ENCODE data around the gene LIF. TPM values are rescaled to one million over a fixed set of nuclear protein-coding genes. Genes with fewer than 3 reads are reported as not detected.

LIF gene
- total and polyA plus RNA-seq, 2 of the 4 experiments (the other 2 are of a cell fraction): 130 to 214 TPM

GRCh38 chr22:30190574-30190973 lies 56.0 kb downstream of the LIF start:
- Histone ChIP-seq H3K27me3 (ENCODE audit: control insufficient read depth, insufficient read depth, low read length) (no peaks in the 10 kb centered on the region), H3K79me1 (ENCODE audit: low read depth in 1 of 2, low read length in 2 of 2) (no peaks in the 10 kb centered on the region), H3K27ac (ENCODE audit: insufficient read depth, low read length) (peak overlapping the region; percentile 39; the same call in 1 of the 2 replicates), H4K5ac (ENCODE audit: low read depth, low read length) (peak overlapping the region; percentile 94), H3K14ac (replicated peaks; ENCODE audit: low read depth, low read length) (peak overlapping the region; percentile 78), H2BK15ac (ENCODE audit: low read depth, low read length) (peak overlapping the region; percentile 46), H2AK5ac (ENCODE audit: low read depth, low read length) (peak overlapping the region; percentile 77), H2AFZ (replicated peaks; ENCODE audit: low read length, poor library complexity) (peak overlapping the region; percentile 3), H3K4ac (ENCODE audit: low read depth, low read length) (peak overlapping the region; percentile 81), H3K18ac (ENCODE audit: low read depth, low read length) (peak overlapping the region; percentile 98), H2BK5ac (ENCODE audit: low read depth, low read length, poor library complexity, severe bottlenecking) (peak overlapping the region; percentile 43), H3K9ac (ENCODE audit: low read depth, low read length) (peak overlapping the region; percentile 9; the same call in 1 of the 2 replicates), H3K4me1 (ENCODE audit: control insufficient read depth, insufficient read depth, low read length) (peaks cover 27% of the 10 kb centered on the region), H2AK9ac (replicated peaks; ENCODE audit: low read depth, low read length, poor library complexity) (no peak overlapping the region), H2BK20ac (ENCODE audit: low read depth, low read length) (peak overlapping the region; percentile 90), H4K8ac (ENCODE audit: low read depth in 2 of 2, low read length in 2 of 2) (peak overlapping the region; percentile 77 to 80), H3K36me3 (ENCODE audit: control insufficient read depth, insufficient read depth, low read length) (no peaks in the 10 kb centered on the region), H3K56ac (ENCODE audit: extremely low read depth, insufficient read depth, low read length) (no peak overlapping the region), H2BK120ac (ENCODE audit: low read depth, low read length) (peak overlapping the region; percentile 90), H4K91ac (ENCODE audit: insufficient read depth, low read depth, low read length) (peak overlapping the region; percentile 87), H3K4me3 (ENCODE audit: insufficient read depth, low read depth, low read length) (no peak overlapping the region), H3K9me1 (ENCODE audit: insufficient read depth, low read length) (peaks cover 12% of the 10 kb centered on the region), H3K4me2 (ENCODE audit: low read depth, low read length) (no peak overlapping the region), H3K23ac (ENCODE audit: low read depth, low read length) (peak overlapping the region; percentile 61; the same call in 1 of the 2 replicates), H4K20me1 (ENCODE audit: insufficient read depth, low read length) (no peaks in the 10 kb centered on the region), H3K9me3 (ENCODE audit: control insufficient read depth, insufficient read depth, low read length) (no peaks in the 10 kb centered on the region)
- POLR2A ChIA-PET (ENCODE audit: unreplicated experiment): interaction anchor here (0.8 kb wide), 1 partner anchor 14 kb away, joined by 5 read pairs; no protein-coding TSS in a partner anchor
- 60% methylated on average over 1 of the region's 1 CpG; no CpG with 5 or more reads in 1 of the 2 experiments for WGBS, 2 experiments (ENCODE audit: extremely low coverage in 2 of 2, insufficient read length in 1 of 2)
- BruUV-seq (replicated peaks): no TSS peak
- CTCF ChIA-PET: interaction anchor here (0.7 to 0.9 kb wide), 2 partner anchors 65 to 82 kb away, joined by 3 to 6 read pairs; no protein-coding TSS in a partner anchor
- dilution Hi-C loops (cut with HindIII; ENCODE audit: low sequenced_read_pairs, unreplicated experiment): no loop called here
- intact Hi-C loops (cut with micrococcal nuclease): no loop called here
- no peak for DNase-seq
- in situ Hi-C loops (cut with MboI; ENCODE audit: low sequenced_read_pairs): no loop called here
- ATAC-seq (ENCODE audit: low read depth): no peak
- no peak for TF ChIP-seq NFE2L2 (IDR thresholded peaks at IDR 0.05; ENCODE audit: low read depth, low read length)
- TF ChIP-seq FOS (IDR thresholded peaks at IDR 0.05; ENCODE audit: low read depth, low read length): no peak

Other genes starting within 250 kb of the LIF start
- not detected in 2 replicates for gene HORMAD2, start 166.3 kb downstream of the LIF start, total RNA-seq (2012; rRNA removed)
- gene HORMAD2, start 166.3 kb downstream of the LIF start, polyA plus RNA-seq (2012; rRNA removed): not detected in 2 replicates
- gene OSM, start 20.1 kb upstream of the LIF start, total RNA-seq (2012; rRNA removed): not detected in 2 replicates
- not detected in 2 replicates for gene OSM, start 20.1 kb upstream of the LIF start, polyA plus RNA-seq (2012; rRNA removed)
- 10.6 and 11.7 TPM in 2 replicates for gene CASTOR1, start 42.7 kb upstream of the LIF start, total RNA-seq (2012; rRNA removed)
- gene CASTOR1, start 42.7 kb upstream of the LIF start, polyA plus RNA-seq (2012; rRNA removed): 23.5 and 26.9 TPM in 2 replicates
- gene TBC1D10A, start 80.2 kb upstream of the LIF start, total RNA-seq (2012; rRNA removed): 16.3 and 18.9 TPM in 2 replicates
- gene TBC1D10A, start 80.2 kb upstream of the LIF start, polyA plus RNA-seq (2012; rRNA removed): 33.1 and 34.4 TPM in 2 replicates
- 36.9 and 49.7 TPM in 2 replicates for gene SF3A1, start 110.1 kb upstream of the LIF start, total RNA-seq (2012; rRNA removed)
- 67.2 and 68.9 TPM in 2 replicates for gene SF3A1, start 110.1 kb upstream of the LIF start, polyA plus RNA-seq (2012; rRNA removed)
- gene CCDC157, start 110.2 kb upstream of the LIF start, total RNA-seq (2012; rRNA removed): 0.83 and 0.90 TPM in 2 replicates
- gene CCDC157, start 110.2 kb upstream of the LIF start, polyA plus RNA-seq (2012; rRNA removed): 2.2 and 2.6 TPM in 2 replicates
- gene RNF215, start 140.7 kb upstream of the LIF start, total RNA-seq (2012; rRNA removed): 13.6 and 15.8 TPM in 2 replicates
- 21.4 and 21.9 TPM in 2 replicates for gene RNF215, start 140.7 kb upstream of the LIF start, polyA plus RNA-seq (2012; rRNA removed)
- gene SEC14L2, start 150.3 kb upstream of the LIF start, total RNA-seq (2012; rRNA removed): 37.8 and 54.8 TPM in 2 replicates
- gene SEC14L2, start 150.3 kb upstream of the LIF start, polyA plus RNA-seq (2012; rRNA removed): 24.0 and 38.7 TPM in 2 replicates
- 5.6 and 7.3 TPM in 2 replicates for gene MTFP1, start 179.0 kb upstream of the LIF start, total RNA-seq (2012; rRNA removed)
- gene MTFP1, start 179.0 kb upstream of the LIF start, polyA plus RNA-seq (2012; rRNA removed): 7.7 and 8.1 TPM in 2 replicates
- gene SEC14L3, start 225.3 kb upstream of the LIF start, total RNA-seq (2012; rRNA removed): not detected in 2 replicates
- not detected in 2 replicates for gene SEC14L3, start 225.3 kb upstream of the LIF start, polyA plus RNA-seq (2012; rRNA removed)